ENCODE measurements around the gene CAMTA2.
"Not testable (repeated sequence)": the region's sequence is repeated elsewhere in the genome, so short reads cannot be mapped to it uniquely, and the experiment has no call there.

The CAMTA2 gene

DNA sequence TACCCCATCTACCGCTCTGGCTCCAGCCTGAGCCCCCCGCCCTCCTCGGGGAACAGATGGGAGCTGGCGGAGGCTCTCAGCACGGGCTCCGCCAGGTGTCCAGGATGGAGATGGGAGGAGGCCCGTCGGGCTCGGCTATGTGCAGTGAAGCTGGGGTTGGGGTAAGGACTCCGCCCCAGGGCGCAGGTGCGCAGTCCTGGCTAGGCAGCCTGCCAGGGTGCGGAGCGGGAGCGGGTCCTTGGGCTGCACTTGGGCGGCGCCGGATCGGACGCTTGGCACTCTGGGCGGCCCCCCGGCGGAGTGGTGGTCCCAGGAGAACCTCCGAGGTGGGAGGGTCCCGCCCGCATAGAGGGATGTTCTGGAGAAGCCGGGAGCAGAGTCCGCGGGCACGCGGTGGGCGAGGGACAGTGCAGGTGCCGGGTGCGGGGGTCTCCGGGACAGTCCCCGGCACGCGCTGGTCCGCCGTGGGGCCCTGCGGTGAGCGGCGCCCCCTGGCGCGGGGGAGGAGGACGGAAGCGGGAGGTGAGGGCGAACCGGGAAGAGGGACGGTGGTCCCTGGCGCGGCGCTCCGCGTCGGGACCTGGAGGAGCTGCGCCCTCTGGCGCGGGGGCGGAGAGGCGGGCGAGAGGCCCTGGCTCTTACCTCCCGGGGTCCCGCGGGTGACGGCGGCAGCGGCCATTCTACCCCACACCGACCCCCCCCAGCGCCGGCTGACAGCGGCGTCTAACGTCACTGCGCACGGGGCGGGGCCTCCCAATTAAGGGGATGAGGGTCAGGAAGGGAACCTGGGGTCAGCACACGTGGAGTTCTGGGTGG lies at the start of gene CAMTA2:
TSS of gene CAMTA2 (minus strand) at position 725 of the 816 bp plus-strand sequence. CDS start 1,453 bp downstream, outside the sequence.
- peak; percentile 20 to 82 for DNase-seq

- no peak for DNase-seq
These were observed 47.8 kb upstream of the CAMTA2 start, which contains the start of gene SLC52A1 for GRCh38 chr17:5035315-5035714. SLC52A1 (minus strand) TSS chr17:5035426; CDS start chr17:5034606, 820 bp downstream.

- no peak for DNase-seq
These were observed 47.2 kb upstream of the CAMTA2 start for GRCh38 chr17:5034651-5035050.

- no peak for DNase-seq
These were observed 46.6 kb upstream of the CAMTA2 start for GRCh38 chr17:5034063-5034462.

DNA sequence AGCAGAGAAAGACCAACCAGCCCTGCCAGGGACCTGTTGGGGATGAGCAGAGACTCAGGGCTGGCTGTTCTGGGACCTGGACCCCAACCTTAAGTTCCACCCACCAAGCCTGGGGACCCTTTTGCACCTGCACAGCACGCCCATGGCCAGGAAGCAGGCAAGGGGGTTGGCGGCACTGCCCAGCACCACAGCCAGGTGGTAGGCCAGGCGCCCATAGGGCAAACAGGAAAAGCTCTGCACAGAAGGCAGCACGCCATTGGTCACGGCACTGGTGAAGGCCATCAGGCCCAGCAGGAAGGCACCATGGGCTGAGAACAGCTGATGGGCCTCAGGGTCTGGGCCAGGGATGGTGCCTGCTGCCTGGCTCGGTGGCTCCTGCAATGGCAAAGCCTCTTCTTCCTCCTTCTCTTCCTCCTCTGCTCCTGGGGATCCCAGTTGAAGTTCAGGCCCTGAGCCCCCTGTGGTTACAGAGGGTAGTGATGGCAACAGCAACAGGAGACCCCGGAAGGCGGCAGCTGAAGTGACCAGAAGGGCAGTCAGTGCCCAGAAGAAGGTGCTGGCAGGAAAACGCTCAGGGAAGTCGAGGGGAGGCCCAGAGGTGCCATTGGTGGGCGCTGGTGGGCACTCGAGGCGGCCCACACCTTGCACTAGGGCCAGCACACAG lies 46.0 kb upstream of the CAMTA2 start:
- DNase-seq, result no peak

DNA sequence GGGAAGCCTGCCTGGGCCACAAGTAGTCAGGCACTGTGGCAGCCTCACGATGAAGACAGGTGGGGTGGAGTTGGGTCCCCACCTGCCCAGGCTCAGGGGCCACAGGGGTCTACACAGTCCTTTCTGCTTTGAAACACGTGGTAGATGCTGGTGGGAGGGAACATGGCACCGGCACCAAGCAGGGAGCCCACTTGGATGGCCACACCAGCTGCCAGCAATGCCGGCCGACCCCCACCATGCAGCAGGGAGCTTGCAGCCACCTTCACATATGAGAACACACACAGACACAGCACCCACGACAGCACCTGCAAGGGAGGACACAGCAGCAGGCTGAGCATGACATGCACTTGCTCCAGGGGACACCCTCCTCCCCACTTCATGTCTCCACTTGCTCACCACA lies 45.4 kb upstream of the CAMTA2 start:
- DNase-seq, result no peak

DNA sequence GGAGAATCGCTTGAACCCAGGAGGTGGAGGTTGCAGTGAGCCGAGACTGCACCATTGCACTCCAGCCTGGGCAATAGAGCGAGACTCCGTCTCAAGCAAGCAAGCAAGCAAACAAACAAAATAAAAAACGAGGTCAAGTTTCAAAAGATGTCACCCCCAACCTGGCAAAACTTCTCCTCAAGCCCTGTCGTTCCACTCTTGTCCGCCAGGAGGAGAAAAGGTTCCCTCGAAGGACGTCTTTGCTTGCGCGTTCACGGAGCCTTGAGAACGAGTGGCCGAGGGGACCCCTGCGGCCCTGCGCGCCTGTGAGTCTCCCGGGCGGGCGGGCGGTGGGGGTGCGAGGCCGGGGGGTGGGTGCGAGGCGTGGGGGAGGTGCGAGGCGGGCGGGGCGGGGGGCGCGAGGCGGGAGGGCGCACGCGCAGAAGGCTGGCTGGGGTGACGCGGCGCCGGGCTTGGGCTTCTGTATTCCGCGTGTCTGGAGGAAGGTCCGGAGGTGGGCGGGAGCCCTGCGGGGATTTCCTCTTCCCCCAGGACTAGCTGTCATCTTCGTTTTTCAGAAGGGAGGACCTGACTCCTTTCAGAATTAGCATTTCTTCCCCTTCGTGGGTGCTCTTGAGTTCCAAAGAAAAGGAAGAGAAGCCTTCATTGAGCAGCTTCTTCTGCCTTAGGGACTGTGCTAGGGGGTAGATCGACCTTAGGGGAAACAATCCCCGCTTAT lies 44.0 kb upstream of the CAMTA2 start:
- peak; percentile 46 to 87 for DNase-seq

GRCh38 chr17:5030168-5030567 lies 42.7 kb upstream of the CAMTA2 start:
- DNase-seq, result not testable (repeated sequence)

GRCh38 chr17:5027916-5028315 lies 40.4 kb upstream of the CAMTA2 start:
- no peak for DNase-seq

DNA sequence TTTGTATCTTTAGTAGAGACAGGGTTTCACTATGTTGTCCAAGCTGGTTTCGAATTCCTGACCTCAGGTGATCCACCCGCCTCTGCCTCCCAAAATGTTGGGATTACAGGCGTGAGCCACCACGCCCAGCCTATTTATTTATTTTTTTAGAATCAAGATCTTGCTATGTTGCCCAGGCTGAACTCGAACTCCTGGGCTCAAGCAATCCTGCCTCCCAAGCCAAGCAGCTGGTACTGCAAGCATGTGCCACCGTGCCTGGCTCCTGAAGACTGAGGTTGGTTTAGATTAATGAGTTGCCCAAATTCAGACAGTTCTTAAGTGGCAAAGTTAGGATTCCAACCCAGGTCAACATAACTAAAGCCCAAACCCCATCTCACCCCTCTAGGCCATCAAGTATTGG lies 39.8 kb upstream of the CAMTA2 start:
- no peak for DNase-seq

GRCh38 chr17:5024604-5025003 lies 37.1 kb upstream of the CAMTA2 start:
- DNase-seq, result no peak

GRCh38 chr17:5023588-5024147 lies 36.2 kb upstream of the CAMTA2 start:
- DNase-seq, result no peak

DNA sequence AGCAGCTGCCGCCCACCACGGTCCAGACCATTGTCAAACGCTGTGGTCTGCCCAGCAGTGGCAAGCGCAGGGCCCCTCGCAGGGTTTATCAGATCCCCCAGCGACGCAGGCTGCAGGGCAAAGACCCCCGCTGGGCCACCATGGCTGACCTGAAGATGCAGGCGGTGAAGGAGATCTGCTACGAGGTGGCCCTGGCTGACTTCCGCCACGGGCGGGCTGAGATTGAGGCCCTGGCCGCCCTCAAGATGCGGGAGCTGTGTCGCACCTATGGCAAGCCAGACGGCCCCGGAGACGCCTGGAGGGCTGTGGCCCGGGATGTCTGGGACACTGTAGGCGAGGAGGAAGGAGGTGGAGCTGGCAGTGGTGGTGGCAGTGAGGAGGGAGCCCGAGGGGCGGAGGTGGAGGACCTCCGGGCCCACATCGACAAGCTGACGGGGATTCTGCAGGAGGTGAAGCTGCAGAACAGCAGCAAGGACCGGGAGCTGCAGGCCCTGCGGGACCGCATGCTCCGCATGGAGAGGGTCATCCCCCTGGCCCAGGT lies 34.8 kb upstream of the CAMTA2 start:
- no peak for DNase-seq

DNA sequence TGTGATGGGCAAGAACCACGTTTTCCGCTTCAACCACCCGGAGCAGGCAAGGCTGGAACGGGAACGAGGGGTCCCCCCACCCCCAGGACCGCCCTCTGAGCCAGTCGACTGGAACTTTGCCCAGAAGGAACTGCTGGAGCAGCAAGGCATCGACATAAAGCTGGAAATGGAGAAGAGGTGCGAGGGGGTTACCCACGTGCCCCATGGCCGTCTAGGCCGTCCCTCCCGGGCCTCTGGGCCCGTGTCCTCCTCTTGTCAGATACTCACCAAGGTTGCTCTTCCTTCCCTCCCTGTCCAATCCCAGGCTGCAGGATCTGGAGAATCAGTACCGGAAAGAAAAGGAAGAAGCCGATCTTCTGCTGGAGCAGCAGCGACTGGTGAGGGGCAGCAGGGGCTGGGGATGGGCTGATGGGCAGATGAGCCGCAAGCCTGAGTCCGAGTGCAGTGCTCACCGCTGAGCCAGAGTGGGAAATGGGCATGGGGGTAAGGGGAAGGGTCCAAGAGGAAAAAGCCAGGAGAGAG lies 33.1 kb upstream of the CAMTA2 start:
- no peak for DNase-seq

DNA sequence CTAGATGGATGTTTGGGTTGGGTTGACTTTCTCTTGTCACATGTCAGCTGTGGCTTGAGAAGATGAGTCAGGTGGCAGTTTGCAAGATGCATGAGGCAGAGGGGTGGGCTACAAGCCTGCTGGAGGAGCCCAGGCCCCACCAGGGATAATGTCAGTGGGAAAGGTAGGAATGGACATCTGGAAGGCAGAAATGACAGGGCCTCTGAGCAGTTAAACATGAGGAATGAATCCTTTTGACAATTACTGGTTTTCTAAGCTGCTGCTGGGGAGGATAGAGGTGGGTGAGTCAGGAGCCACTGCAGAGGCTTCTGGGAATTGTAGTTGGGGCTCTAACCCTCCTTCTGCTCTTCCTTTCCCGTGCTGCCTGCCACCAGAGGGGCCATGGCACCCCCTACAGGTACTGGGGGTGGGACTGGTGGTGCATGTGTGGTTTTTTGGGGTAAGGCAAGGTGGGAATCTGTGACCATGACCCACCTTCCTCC lies 32.0 kb upstream of the CAMTA2 start:
- DNase-seq, result no peak

GRCh38 chr17:5014357-5014756 lies 26.9 kb upstream of the CAMTA2 start:
- no peak for DNase-seq

- no peak for DNase-seq
These were observed 24.5 kb upstream of the CAMTA2 start for GRCh38 chr17:5011928-5012327.

GRCh38 chr17:5003214-5003867 lies 15.9 kb upstream of the CAMTA2 start:
- no peak for DNase-seq

DNA sequence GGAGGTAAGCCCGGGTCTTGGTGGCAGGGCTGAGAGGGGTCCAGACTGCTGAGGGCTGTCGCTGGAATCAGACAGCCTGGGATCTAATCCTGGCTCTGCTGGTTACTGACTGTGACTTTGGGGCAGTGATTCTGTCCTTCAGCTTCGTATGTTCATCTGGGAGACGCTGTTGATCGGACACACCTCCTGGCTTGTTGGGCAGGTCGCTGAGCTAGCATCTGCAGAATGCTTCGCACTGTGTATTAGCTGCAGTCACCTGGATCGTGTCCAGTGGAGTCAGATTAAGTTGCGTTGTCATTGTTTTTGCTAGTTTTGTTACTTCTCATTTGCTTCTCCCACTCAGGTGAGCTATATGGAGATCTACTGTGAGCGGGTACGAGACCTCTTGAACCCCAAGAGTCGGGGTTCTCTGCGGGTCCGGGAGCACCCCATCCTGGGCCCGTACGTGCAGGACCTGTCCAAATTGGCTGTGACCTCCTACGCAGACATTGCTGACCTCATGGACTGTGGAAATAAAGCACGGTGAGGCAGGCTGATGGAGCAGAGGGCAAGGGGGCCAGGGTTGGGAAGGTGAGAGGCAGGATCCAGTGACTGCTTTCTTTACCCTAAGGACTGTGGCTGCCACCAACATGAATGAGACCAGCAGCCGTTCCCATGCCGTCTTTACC lies 14.8 kb upstream of the CAMTA2 start:
- no peak for DNase-seq

- no peak for DNase-seq
These were observed 12.8 kb upstream of the CAMTA2 start for GRCh38 chr17:5000237-5000639.

DNA sequence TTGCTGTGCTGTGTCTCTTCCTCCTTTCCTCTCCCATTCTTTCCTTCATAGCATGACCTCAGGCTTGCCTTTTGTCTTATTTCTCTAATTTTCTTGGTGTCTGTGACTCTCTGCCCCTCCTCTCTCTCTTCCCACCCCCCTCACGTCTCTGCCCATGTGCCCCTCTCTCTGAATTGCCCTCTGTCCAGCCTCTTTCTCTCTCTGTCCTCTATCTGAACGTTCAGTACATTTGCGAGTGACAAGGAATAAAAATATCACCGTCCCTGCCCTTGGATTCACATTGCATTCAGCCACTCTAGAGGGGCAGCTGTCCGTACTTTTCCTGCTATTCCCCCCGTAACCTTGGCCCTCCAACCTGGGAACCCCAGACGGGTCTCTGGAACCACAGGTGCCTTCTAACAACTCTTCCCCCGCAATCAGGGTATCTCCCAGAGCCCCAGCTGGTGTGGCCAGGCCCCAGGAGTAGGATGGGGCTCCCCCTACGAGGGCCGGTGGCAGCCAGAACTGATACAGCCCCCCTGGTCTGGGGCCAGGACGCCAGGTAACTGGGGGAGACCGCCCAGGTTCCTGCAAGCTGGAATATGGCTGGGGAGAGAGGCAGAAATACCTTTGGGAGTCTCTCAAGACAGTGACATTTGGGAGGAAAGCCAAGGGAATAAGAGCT lies 12.1 kb upstream of the CAMTA2 start:
- no peak for DNase-seq

Data from NCI-H446 (cell line).